NCI-H2029 (cell line): ENCODE data around the gene EXOC6B.
A peak's percentile ranks its signal among the peaks of the same experiment; 100 is the strongest.

Experiments
- DNase-seq: peaks from one replicate; lab custom pipeline; 2025; lab: John Stamatoyannopoulos, UW

EXOC6B gene

GRCh38 chr2:72731116-72731515 lies 94.7 kb downstream of the EXOC6B start:
- DNase-seq, result no peak

- no peak for DNase-seq
Observed at GRCh38 chr2:72727356-72727755, 98.5 kb downstream of the EXOC6B start.

- DNase-seq, result no peak
Observed at GRCh38 chr2:72723769-72724370, 102.0 kb downstream of the EXOC6B start.

GRCh38 chr2:72722492-72723070 lies 103.3 kb downstream of the EXOC6B start:
- no peak for DNase-seq

- DNase-seq, result no peak
Observed at GRCh38 chr2:72719416-72719815, 106.4 kb downstream of the EXOC6B start.

GRCh38 chr2:72718876-72719275 lies 107.0 kb downstream of the EXOC6B start:
- DNase-seq, result no peak

- DNase-seq, result no peak
Observed at GRCh38 chr2:72716601-72717000, 109.2 kb downstream of the EXOC6B start.

- DNase-seq, result no peak
Observed at GRCh38 chr2:72713857-72714256, 112.0 kb downstream of the EXOC6B start.

- no peak for DNase-seq
Observed at GRCh38 chr2:72712977-72713376, 112.9 kb downstream of the EXOC6B start.

- DNase-seq, result no peak
Observed at GRCh38 chr2:72712304-72712703, 113.5 kb downstream of the EXOC6B start.

- no peak for DNase-seq
Observed at GRCh38 chr2:72710418-72711152, 115.2 kb downstream of the EXOC6B start.

- DNase-seq, result no peak
Observed at GRCh38 chr2:72708236-72708635, 117.6 kb downstream of the EXOC6B start.

- DNase-seq, result no peak
Observed at GRCh38 chr2:72698300-72698699, 127.5 kb downstream of the EXOC6B start.

GRCh38 chr2:72696559-72696958 lies 129.3 kb downstream of the EXOC6B start:
- no peak for DNase-seq

- DNase-seq, result peak; percentile 14
Observed at GRCh38 chr2:72695676-72696075, 130.2 kb downstream of the EXOC6B start.

- DNase-seq, result peak; percentile 79
Observed at GRCh38 chr2:72694715-72695496, 130.9 kb downstream of the EXOC6B start.

GRCh38 chr2:72689579-72690195 lies 136.1 kb downstream of the EXOC6B start:
- DNase-seq, result no peak

GRCh38 chr2:72685638-72686213 lies 140.1 kb downstream of the EXOC6B start:
- DNase-seq, result no peak

GRCh38 chr2:72682061-72682460 lies 143.8 kb downstream of the EXOC6B start:
- DNase-seq, result no peak

- DNase-seq, result no peak
Observed at GRCh38 chr2:72681016-72681995, 144.5 kb downstream of the EXOC6B start.

- no peak for DNase-seq
Observed at GRCh38 chr2:72678024-72678423, 147.8 kb downstream of the EXOC6B start.
